HG03342 (cell line): ENCODE results near the gene RAD51B.
"Not testable (repeated sequence)": the region's sequence is repeated elsewhere in the genome, so short reads cannot be mapped to it uniquely, and the experiment has no call there.

Experiments
- ATAC-seq: cut with Tn5 transposase; IDR thresholded peaks from one replicate; pipeline ENCODE4 v1.9.1; 2021; ENCODE audit warnings: mild to moderate bottlenecking, moderate library complexity; ENCODE audit not compliant: unreplicated experiment

The RAD51B gene

GRCh38 chr14:68106456-68106855, 286.9 kb downstream of the RAD51B start:
- no peak for ATAC-seq

GRCh38 chr14:68106905-68107304, 287.3 kb downstream of the RAD51B start:
- no peak for ATAC-seq

- no peak for ATAC-seq
Observed at GRCh38 chr14:68109132-68109900, 289.7 kb downstream of the RAD51B start.

- ATAC-seq: no peak
Observed at GRCh38 chr14:68111097-68111852, 291.7 kb downstream of the RAD51B start.

GRCh38 chr14:68111853-68112270, 292.3 kb downstream of the RAD51B start:
- ATAC-seq: no peak

- ATAC-seq: no peak
Observed at GRCh38 chr14:68112442-68112841, 292.9 kb downstream of the RAD51B start.

GRCh38 chr14:68113343-68113930, 293.9 kb downstream of the RAD51B start:
- no peak for ATAC-seq

- ATAC-seq: not testable (repeated sequence)
Observed at GRCh38 chr14:68115952-68116351, 296.4 kb downstream of the RAD51B start.

GRCh38 chr14:68122651-68123050, 303.1 kb downstream of the RAD51B start:
- ATAC-seq: no peak

- ATAC-seq: no peak
Observed at GRCh38 chr14:68124050-68124449, 304.5 kb downstream of the RAD51B start.

- no peak for ATAC-seq
Observed at GRCh38 chr14:68124979-68125731, 305.6 kb downstream of the RAD51B start.

- no peak for ATAC-seq
Observed at GRCh38 chr14:68127166-68127565, 307.6 kb downstream of the RAD51B start.

- no peak for ATAC-seq
Observed at GRCh38 chr14:68131907-68132306, 312.3 kb downstream of the RAD51B start.

- no peak for ATAC-seq
Observed at GRCh38 chr14:68132563-68133121, 313.1 kb downstream of the RAD51B start.

GRCh38 chr14:68133856-68134255, 314.3 kb downstream of the RAD51B start:
- no peak for ATAC-seq

GRCh38 chr14:68135028-68135427, 315.4 kb downstream of the RAD51B start:
- ATAC-seq: no peak

GRCh38 chr14:68135566-68135965, 316.0 kb downstream of the RAD51B start:
- no peak for ATAC-seq

GRCh38 chr14:68137704-68138619, 318.4 kb downstream of the RAD51B start:
- ATAC-seq: no peak

- no peak for ATAC-seq
Observed at GRCh38 chr14:68139431-68140075, 320.0 kb downstream of the RAD51B start.
